Activated naive CD4-positive, alpha-beta T cell treated with anti-CD3 and anti-CD28 coated beads, Interleukin-2, amount 50 U/mL, for 24 hours (primary cell): ENCODE measurements around the gene PSORS1C2.
A peak's percentile ranks its signal among the peaks of the same experiment; 100 is the strongest.

ENCODE experiments used
- H3K27ac Mint-ChIP-seq: one replicate; pipeline ENCODE4 v1.8.0; 2021; ENCODE audit warnings: mild to moderate bottlenecking, mixed read lengths
- H3K27me3 Mint-ChIP-seq: one replicate; pipeline ENCODE4 v1.8.0; 2021; ENCODE audit warnings: mixed read lengths
- H3K36me3 Mint-ChIP-seq: one replicate; pipeline ENCODE4 v1.8.0; 2021; ENCODE audit warnings: mixed read lengths
- H3K4me1 Mint-ChIP-seq: one replicate; pipeline ENCODE4 v1.8.0; 2021; ENCODE audit warnings: mixed read lengths
- H3K4me3 Mint-ChIP-seq: one replicate; pipeline ENCODE4 v1.8.0; 2021; ENCODE audit warnings: mild to moderate bottlenecking, mixed read lengths
- H3K9me3 Mint-ChIP-seq: one replicate; pipeline ENCODE4 v1.8.0; 2021; ENCODE audit warnings: mixed read lengths

PSORS1C2 gene

DNA sequence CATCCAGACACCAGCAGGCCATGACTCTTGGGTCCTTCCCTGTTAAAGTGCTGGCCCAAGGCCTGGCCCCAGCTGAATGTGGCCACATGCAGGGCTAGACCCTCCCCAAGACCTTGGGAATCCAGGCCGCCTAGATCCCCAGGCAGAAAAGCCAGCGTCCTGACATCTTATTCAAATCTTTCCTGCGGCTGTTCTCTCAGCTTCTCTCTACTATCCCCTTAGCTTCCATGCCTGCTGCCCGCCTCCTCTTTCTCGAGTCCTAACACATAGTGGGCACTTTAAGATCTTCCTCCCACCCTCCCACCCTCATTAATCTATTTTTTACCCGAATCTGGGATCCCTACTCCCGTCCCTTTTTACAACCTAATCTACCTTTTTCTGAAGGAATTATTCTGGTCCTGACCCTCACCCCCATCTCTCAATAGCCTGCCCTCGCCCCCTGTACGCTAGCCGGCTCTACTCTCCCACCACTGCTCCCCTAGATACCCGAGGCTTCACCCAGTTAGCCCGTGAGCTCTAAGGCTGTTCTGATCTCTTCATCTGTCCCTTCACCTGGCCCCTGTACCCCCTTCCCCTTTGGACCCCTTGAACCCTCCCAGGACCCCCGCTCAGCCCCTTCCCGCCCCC lies 18.8 kb upstream of the PSORS1C2 start, which contains the start of gene CCHCR1:
TSS of gene CCHCR1 (minus strand) at position 290 of the 627 bp plus-strand sequence. CDS start at position 88, 202 bp downstream.
- H3K27ac Mint-ChIP-seq = peak within 1 kb of the TSS; percentile 87
- no peaks in the 10 kb centered on the region for H3K36me3 Mint-ChIP-seq
- H3K27me3 Mint-ChIP-seq = no peaks in the 10 kb centered on the region
- H3K4me1 Mint-ChIP-seq = peaks cover 32% of the 10 kb centered on the region
- H3K9me3 Mint-ChIP-seq = no peaks in the 10 kb centered on the region
- peak within 1 kb of the TSS; percentile 88 for H3K4me3 Mint-ChIP-seq

DNA sequence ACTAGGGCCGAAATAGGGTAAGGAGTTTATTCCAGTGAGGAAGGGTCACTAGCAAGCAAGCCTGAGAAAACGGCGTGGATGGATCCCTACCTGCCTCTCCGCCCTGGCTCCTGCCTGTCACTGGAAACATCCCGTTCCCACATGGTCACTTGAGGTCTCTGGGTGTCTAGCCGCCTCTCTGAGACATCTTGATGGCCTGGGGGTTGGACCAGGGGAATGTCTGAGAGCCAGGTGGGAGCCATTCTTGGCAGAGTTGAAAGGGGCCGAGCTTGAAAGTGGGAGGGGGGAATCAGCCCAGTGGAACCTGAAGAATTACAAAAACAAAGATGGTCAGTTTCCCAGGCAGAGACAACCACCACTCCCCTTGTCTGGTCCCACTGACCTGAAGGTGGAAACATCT lies 17.8 kb upstream of the PSORS1C2 start:
- H3K9me3 Mint-ChIP-seq = no peaks in the 10 kb centered on the region
- H3K27me3 Mint-ChIP-seq = no peaks in the 10 kb centered on the region
- no peak overlapping the region for H3K4me3 Mint-ChIP-seq
- H3K27ac Mint-ChIP-seq = no peak overlapping the region
- no peaks in the 10 kb centered on the region for H3K36me3 Mint-ChIP-seq
- peaks cover 32% of the 10 kb centered on the region for H3K4me1 Mint-ChIP-seq

DNA sequence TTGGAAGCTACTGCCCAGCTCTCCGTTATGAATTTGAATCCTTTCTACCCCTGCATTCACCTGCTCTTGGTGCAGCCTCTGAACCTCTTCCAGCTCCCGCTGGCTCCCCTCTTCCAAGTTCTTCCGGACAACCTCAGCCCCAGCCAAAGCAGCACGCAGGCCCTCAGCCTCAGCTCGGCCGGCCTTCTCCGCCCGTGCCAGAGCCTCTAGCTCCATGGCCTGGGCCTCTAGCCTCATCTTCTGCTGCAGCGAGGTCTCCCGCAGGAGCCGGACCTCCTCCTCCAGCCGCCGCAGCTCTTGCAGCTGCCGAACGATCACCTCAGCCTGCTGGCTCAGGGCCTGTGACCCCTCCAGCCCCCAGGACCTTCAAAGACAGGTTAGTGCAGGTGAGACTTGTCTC lies 15.6 kb upstream of the PSORS1C2 start:
- H3K4me3 Mint-ChIP-seq = no peak overlapping the region
- no peaks in the 10 kb centered on the region for H3K27me3 Mint-ChIP-seq
- H3K27ac Mint-ChIP-seq = no peak overlapping the region
- H3K9me3 Mint-ChIP-seq = no peaks in the 10 kb centered on the region
- H3K36me3 Mint-ChIP-seq = no peaks in the 10 kb centered on the region
- peaks cover 27% of the 10 kb centered on the region for H3K4me1 Mint-ChIP-seq

DNA sequence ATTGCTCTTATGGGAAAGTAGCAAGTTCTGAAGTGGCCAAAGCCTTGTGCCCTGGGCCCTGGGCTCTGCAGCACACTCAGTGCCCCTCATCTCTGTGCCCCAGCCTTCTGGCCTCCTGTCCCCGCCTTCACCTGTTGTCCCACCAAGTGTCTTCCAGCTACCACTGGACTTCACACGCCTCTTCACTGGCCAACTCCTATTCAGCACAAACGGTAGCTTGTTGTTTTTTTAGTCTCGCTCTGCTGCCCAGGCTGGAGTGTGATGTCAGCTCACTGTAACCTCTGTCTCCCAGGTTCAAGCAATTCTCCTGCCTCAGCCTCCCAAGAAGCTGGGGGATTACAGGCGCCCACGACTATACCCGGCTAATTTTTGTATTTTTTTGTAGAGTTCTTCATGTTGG lies 13.9 kb upstream of the PSORS1C2 start:
- Mint-ChIP-seq H3K4me3 (no peak overlapping the region), H3K36me3 (no peaks in the 10 kb centered on the region), H3K4me1 (peaks cover 13% of the 10 kb centered on the region), H3K9me3 (no peaks in the 10 kb centered on the region), H3K27ac (no peak overlapping the region), H3K27me3 (no peaks in the 10 kb centered on the region)

DNA sequence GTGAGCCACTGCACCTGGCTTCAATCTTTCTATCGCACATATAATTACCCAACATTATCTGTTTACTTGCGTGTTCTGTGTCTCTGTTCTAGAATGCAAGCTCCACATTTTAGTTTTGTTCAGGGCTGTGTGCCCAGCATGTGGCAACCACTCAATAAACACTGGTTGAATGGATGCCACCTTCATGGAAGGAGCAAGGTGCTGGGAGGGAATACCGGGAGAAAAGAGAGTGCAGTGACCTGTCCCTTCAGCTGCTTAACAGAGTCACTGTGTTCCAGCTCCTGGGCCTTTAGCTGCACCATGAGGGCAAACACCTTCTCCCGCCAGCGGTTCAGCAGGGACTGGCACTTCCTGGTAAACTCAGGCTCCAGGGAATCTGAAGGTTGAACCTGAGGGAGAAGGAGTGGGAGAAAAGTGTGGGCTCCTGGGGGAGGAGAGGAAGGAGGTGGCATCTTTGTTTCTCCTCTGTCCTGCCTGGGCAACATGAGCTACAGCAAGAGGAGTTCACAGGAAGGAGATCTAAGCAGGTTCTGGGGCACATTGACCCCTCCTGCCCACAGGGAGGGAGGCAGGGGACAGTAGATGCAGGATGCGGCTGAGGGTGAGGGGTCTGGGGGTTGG lies 11.1 kb upstream of the PSORS1C2 start:
- no peaks in the 10 kb centered on the region for H3K27me3 Mint-ChIP-seq
- no peaks in the 10 kb centered on the region for H3K9me3 Mint-ChIP-seq
- H3K27ac Mint-ChIP-seq = no peak overlapping the region
- H3K4me3 Mint-ChIP-seq = no peak overlapping the region
- no peaks in the 10 kb centered on the region for H3K36me3 Mint-ChIP-seq
- no peaks in the 10 kb centered on the region for H3K4me1 Mint-ChIP-seq

DNA sequence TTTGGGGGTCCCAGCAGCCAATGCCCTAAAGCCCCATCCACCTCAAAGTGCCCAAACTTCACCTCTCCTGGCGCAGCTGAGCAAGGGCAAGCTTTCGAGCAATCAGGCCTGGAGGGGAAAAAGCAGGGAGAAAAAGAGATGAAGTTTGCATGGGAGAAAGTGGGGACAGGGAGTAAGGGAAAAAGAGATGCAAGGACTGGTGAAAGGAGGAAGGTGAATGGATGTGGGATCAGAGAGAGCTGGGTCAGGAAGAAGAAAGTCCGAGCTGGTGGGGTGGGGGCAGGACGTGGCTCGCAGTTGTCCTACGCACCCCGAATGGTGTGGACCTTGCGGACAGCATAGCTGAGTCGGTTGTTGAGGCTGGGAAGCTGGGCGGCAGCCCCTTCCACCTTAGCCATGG lies 6.5 kb upstream of the PSORS1C2 start:
- Mint-ChIP-seq H3K9me3 (no peaks in the 10 kb centered on the region), H3K27ac (no peak overlapping the region), H3K4me1 (no peaks in the 10 kb centered on the region), H3K27me3 (no peaks in the 10 kb centered on the region), H3K36me3 (peaks cover 3% of the 10 kb centered on the region), H3K4me3 (no peak overlapping the region)

DNA sequence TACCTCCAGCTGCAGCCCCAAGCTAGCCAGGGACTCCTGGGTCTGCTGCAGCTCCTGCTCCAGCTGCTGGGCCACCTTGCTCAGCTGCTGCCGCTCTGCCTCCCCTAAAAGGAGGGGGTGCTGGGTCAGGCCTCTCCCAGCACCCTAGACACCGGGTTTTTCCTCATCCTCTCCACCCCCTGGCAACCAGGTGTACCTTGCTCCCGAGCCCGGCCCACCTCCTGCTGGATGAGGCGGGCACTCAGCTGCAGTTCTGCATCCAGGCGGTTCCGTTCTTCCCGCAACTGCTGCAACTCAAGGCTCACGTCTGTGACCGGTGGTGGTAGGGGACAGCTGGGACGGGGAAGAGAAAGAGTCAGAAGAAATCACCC lies 6.1 kb upstream of the PSORS1C2 start:
- Mint-ChIP-seq H3K27me3 (no peaks in the 10 kb centered on the region), H3K27ac (no peak overlapping the region), H3K9me3 (no peaks in the 10 kb centered on the region), H3K36me3 (peaks cover 3% of the 10 kb centered on the region), H3K4me3 (no peak overlapping the region), H3K4me1 (no peaks in the 10 kb centered on the region)

DNA sequence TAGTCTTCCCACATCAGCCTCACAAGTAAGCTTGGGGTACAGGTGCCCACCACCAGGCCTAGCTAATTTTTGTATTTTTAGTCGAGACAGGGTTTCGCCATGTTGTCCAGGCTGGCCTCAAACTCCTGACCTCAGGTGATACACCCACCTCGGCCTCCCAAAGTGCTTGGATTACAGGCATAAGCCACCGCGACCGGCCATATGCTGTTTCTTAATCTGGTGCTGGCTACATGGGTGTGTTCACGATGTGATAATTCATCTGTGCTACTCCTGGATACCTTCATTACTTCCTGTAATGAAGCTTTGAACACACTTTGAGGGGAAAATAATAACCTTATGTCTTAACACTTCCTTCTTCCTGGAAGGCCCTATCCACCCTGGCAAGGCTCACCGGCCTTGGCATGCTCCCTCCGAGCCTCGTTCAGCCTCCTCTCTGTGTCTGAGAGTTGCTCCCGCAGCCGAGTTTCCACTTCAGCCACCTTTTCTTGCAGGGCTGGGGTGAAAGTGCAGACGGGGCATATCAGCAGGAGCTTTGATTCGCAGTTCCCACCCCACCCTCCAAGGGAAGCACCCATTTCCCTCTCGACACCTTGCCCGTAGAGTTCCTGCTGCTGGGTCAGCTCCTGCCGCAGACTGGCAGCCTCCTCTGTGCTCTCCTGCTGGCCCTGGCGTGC lies 5.6 kb upstream of the PSORS1C2 start:
- Mint-ChIP-seq H3K36me3 (peaks cover 3% of the 10 kb centered on the region), H3K9me3 (no peaks in the 10 kb centered on the region), H3K4me3 (no peak overlapping the region), H3K27me3 (no peaks in the 10 kb centered on the region), H3K27ac (no peak overlapping the region), H3K4me1 (no peaks in the 10 kb centered on the region)

DNA sequence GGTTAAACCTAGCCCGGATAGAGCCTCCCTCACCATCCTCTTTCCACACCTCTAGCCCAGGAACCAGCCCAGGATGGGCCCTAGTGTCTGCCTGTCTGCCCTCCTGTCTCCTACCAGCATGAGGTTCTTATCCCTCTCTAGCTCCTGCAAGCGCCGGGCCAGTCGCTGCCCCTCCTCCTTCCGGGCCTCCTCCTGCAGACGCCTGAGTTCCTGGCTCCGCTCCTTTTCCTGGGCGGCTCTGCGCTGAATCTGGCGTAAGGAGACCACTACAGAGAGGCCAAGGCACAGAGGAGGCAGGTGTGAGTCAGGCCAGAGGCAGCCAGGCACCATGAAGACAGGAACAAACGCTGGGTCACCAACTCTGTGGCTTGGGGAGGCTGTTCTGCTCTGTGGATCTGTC lies 4.3 kb upstream of the PSORS1C2 start:
- peaks cover 3% of the 10 kb centered on the region for H3K36me3 Mint-ChIP-seq
- peak overlapping the region; percentile 76 for H3K27ac Mint-ChIP-seq
- peaks cover 4% of the 10 kb centered on the region for H3K4me1 Mint-ChIP-seq
- H3K27me3 Mint-ChIP-seq = no peaks in the 10 kb centered on the region
- H3K9me3 Mint-ChIP-seq = no peaks in the 10 kb centered on the region
- H3K4me3 Mint-ChIP-seq = no peak overlapping the region

DNA sequence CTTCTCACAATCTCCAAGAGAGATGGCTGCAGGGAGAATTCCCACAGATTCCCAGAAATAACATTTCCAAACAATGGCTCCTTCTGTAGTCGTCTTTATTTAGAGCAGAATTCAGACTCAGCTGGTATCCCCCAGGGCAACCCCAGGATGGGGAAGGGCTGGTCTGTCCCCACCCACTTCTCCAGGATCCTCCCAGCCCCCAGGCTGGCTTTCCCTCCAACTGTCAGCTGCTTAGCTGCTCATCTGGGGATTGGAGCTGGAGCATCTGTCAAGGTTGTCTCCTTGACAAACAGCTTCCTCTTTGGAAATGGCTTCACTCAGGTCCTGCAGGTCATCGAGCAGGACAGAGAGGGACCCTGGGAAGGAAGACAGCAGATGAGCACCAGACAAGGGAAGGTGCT lies 3.5 kb upstream of the PSORS1C2 start:
- peaks cover 3% of the 10 kb centered on the region for H3K36me3 Mint-ChIP-seq
- no peak overlapping the region for H3K4me3 Mint-ChIP-seq
- H3K4me1 Mint-ChIP-seq = peaks cover 8% of the 10 kb centered on the region
- H3K27me3 Mint-ChIP-seq = no peaks in the 10 kb centered on the region
- no peak overlapping the region for H3K27ac Mint-ChIP-seq
- H3K9me3 Mint-ChIP-seq = no peaks in the 10 kb centered on the region

DNA sequence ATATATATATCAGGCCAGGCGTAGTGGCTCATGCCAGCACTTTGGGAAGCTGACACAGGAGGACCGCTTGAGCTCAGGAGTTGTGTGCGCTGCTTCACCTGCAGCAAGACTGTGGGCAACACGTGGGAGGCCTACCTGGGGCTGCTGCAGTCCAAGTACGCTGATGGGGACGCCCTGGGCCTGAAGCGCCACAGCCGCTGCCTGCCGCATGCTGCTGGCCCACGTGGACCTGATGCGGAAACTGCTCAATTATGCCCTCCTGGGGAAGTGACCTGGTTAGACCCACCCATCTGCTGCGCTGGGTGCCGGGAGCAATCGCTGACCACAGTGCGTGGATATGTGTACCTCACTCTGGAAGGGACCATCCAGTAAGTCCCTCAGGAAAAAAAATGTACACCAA lies 1.8 kb upstream of the PSORS1C2 start:
- H3K4me3 Mint-ChIP-seq = no peak overlapping the region
- no peaks in the 10 kb centered on the region for H3K27me3 Mint-ChIP-seq
- peaks cover 3% of the 10 kb centered on the region for H3K36me3 Mint-ChIP-seq
- H3K27ac Mint-ChIP-seq = no peak overlapping the region
- no peaks in the 10 kb centered on the region for H3K9me3 Mint-ChIP-seq
- H3K4me1 Mint-ChIP-seq = peaks cover 9% of the 10 kb centered on the region

DNA sequence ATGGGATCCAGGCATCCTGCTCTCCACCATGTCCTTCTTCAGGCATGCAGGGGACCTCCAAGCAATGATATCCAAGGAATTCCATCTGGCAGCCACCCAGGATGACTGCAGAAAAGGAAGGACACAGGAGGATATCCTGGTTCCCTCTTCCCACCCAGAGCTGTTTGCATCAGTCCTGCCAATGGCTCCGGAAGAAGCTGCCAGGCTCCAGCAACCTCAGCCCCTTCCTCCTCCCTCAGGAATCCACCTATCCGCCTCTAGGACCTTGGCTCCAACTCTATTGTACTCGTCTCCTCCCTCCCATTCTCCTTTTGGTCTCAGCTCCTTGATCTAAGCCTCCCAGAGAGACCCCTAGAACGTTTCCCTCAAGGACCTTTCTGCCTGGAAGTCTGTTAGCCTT lies 733 bp upstream of the PSORS1C2 start:
- Mint-ChIP-seq H3K9me3 (no peaks in the 10 kb centered on the region), H3K4me3 (no peak overlapping the region), H3K4me1 (peaks cover 9% of the 10 kb centered on the region), H3K27me3 (no peaks in the 10 kb centered on the region), H3K27ac (no peak overlapping the region), H3K36me3 (peaks cover 3% of the 10 kb centered on the region)

DNA sequence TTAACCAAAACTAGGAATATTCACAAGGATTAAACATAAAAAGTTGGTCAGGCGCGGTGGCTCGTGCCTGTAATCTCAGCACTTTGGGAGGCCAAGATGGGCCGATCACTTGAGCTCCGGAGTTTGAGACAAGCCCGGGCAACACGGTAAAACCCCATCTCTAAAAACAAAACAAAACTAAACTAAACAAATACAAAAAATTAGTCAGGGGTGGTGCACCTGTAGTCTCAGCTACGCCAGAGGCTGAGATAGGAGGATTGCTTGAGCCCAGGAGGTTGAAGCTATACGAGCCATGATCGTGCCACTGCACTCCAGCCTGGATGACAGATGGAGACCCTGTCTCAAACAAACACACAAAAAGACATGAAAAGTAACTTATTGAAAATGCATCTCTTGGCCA lies 3.2 kb downstream of the PSORS1C2 start:
- H3K36me3 Mint-ChIP-seq = no peaks in the 10 kb centered on the region
- no peaks in the 10 kb centered on the region for H3K9me3 Mint-ChIP-seq
- no peaks in the 10 kb centered on the region for H3K27me3 Mint-ChIP-seq
- H3K27ac Mint-ChIP-seq = no peak overlapping the region
- H3K4me3 Mint-ChIP-seq = no peak overlapping the region
- peaks cover 9% of the 10 kb centered on the region for H3K4me1 Mint-ChIP-seq

DNA sequence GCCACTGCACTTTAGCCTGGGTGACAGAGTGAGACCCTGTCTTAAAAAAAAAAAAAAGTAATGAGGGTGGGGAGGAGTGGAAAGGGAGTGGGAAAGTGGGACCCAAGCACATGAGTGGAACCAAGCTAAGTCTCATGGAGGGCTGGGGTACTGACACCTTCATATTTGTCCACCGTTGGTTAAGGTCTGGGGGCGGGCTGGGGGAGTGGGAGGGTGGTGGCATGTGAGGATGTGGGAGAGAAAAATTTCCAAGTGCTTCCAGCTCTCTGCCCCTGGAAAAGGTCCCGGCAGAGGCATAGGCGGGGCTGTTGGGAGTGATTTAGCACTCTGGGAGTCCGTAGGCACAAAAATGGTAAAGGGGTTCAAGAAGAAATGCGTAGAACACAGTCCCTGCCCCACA lies 6.1 kb downstream of the PSORS1C2 start:
- Mint-ChIP-seq H3K4me1 (peaks cover 11% of the 10 kb centered on the region), H3K4me3 (no peak overlapping the region), H3K27ac (no peak overlapping the region), H3K36me3 (no peaks in the 10 kb centered on the region), H3K9me3 (no peaks in the 10 kb centered on the region), H3K27me3 (no peaks in the 10 kb centered on the region)

DNA sequence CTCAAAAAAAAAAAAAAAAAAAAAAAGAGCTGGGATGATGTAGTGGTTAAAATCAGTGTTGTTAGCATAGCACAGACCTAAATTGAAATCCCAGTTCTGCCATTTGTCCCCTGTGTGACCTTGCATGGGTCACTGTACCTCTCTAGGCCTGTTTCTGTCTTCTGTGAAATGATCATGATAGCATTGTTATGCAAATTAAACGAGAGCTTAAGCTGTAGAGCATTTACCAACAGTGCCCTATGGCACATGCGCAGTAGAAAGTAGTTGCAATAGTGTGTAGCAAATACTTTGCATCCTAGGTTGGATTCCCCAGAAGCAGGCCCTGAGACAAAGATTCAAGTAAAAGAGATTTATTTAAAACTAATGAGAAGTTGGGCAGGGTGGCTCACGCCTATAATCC lies 7.3 kb downstream of the PSORS1C2 start:
- peaks cover 6% of the 10 kb centered on the region for H3K4me1 Mint-ChIP-seq
- no peaks in the 10 kb centered on the region for H3K36me3 Mint-ChIP-seq
- H3K4me3 Mint-ChIP-seq = no peak overlapping the region
- H3K27me3 Mint-ChIP-seq = no peaks in the 10 kb centered on the region
- H3K27ac Mint-ChIP-seq = no peak overlapping the region
- H3K9me3 Mint-ChIP-seq = no peaks in the 10 kb centered on the region

DNA sequence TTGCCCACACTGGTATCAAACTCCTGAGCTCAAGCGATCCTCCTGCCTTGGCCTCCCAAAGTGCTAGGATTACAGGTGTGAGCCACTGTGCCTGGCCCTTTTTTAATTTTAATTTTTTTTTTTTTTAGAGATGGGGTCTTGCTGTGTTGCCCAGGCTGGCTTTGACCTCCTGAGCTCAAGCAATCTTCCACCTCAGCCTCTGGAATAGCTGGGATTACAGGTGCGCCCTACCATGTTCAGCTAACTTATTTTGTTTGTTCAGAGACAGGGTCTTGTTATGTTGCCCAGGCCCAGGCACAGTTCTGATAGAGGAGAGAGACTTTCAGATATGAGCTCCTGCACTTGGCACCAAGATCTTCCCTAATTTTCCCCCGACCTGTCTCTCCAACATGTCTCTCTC lies 8.1 kb downstream of the PSORS1C2 start:
- Mint-ChIP-seq H3K4me1 (peaks cover 6% of the 10 kb centered on the region), H3K27ac (no peak overlapping the region), H3K4me3 (no peak overlapping the region), H3K9me3 (no peaks in the 10 kb centered on the region), H3K36me3 (no peaks in the 10 kb centered on the region), H3K27me3 (no peaks in the 10 kb centered on the region)
